ENCODE data around the gene TRMT61B. TPM values are rescaled to one million over a fixed set of nuclear protein-coding genes. Genes with fewer than 3 reads are reported as not detected.

Gene TRMT61B
- total and polyA plus RNA-seq, 8 donors: 2.3 to 24.4 (median 18.1) TPM

- no peaks in the 10 kb centered on the region for H3K9me3 ChIP-seq
- no peak overlapping the region for H3K27ac ChIP-seq
- H3K4me1 ChIP-seq: peaks cover 14 to 36% (median 31%) of the 10 kb centered on the region in 4 donors
- intact Hi-C loops (cut with DNase I; ENCODE audit: low total_unique reads): no loop called here
- 93 to 97% (median 96%) methylated on average over 21 of the region's 21 CpGs for WGBS, 5 donors
- no peak overlapping the region for H3K4me3 ChIP-seq
- no peaks in the 10 kb centered on the region for H3K36me3 ChIP-seq
- TF ChIP-seq POLR2AphosphoS5 (IDR thresholded peaks at IDR 0.05) (no peak), EP300 (IDR thresholded peaks at IDR 0.05) (no peak), CTCF (IDR thresholded peaks at IDR 0.05) (no peak), POLR2A (IDR thresholded peaks at IDR 0.05) (no peak)
- no peaks in the 10 kb centered on the region for H3K27me3 ChIP-seq
- DNase-seq: peak in 1 of 2 donors; percentile 5
Measured at GRCh38 chr2:28893488-28893887, 23.4 kb upstream of the TRMT61B start.

- no peaks in the 10 kb centered on the region for H3K9me3 ChIP-seq
- TF ChIP-seq POLR2A (IDR thresholded peaks at IDR 0.05) (no peak), CTCF (IDR thresholded peaks at IDR 0.05) (no peak), EP300 (IDR thresholded peaks at IDR 0.05) (no peak), POLR2AphosphoS5 (IDR thresholded peaks at IDR 0.05) (no peak)
- intact Hi-C loops (cut with DNase I; ENCODE audit: low total_unique reads): no loop called here
- WGBS, 5 donors: 87 to 95% (median 90%) methylated on average over 1 of the region's 1 CpG
- H3K27ac ChIP-seq: no peak overlapping the region
- peaks cover 0 to 32% (median 5%) of the 10 kb centered on the region in 3 donors for H3K27me3 ChIP-seq
- H3K4me3 ChIP-seq: no peak overlapping the region
- no peak for DNase-seq
- no peaks in the 10 kb centered on the region for H3K36me3 ChIP-seq
- H3K4me1 ChIP-seq: no peaks in the 10 kb centered on the region
Measured at GRCh38 chr2:28880193-28880592, 10.1 kb upstream of the TRMT61B start.

GRCh38 chr2:28871620-28872019 is 1.5 kb upstream of the TRMT61B start:
- intact Hi-C loops (cut with DNase I; ENCODE audit: low total_unique reads): no loop called here
- WGBS, 5 donors: 75 to 83% (median 78%) methylated on average over 2 to 3 of the region's 3 CpGs

GRCh38 chr2:28869494-28870145 is 489 bp downstream of the TRMT61B start:
- peaks cover 0 to 5% (median 0%) of the 10 kb centered on the region in 3 donors for H3K27me3 ChIP-seq
- peaks cover 25 to 58% (median 50%) of the 10 kb centered on the region in 4 donors for H3K4me1 ChIP-seq
- intact Hi-C loops (cut with DNase I; ENCODE audit: low total_unique reads): no loop called here
- H3K4me3 ChIP-seq: peak overlapping the region; percentile 62 to 100 (median 96)
- no peaks in the 10 kb centered on the region for H3K9me3 ChIP-seq
- no peak for DNase-seq
- WGBS, 5 donors: 0 to 1% (median 1%) methylated on average over 29 of the region's 29 CpGs
- peak overlapping the region; percentile 67 to 87 (median 85) for H3K27ac ChIP-seq
- no peak for TF ChIP-seq CTCF (IDR thresholded peaks at IDR 0.05)
- TF ChIP-seq POLR2A (IDR thresholded peaks at IDR 0.05): no peak
- TF ChIP-seq EP300 (IDR thresholded peaks at IDR 0.05): no peak
- TF ChIP-seq POLR2AphosphoS5 (IDR thresholded peaks at IDR 0.05): no peak
- H3K36me3 ChIP-seq: peaks cover 0 to 6% (median 5%) of the 10 kb centered on the region in 4 donors

More at GRCh38 chr2:28871620-28872019, 1.5 kb upstream of the TRMT61B start:
- no peak overlapping the region for H3K4me3 ChIP-seq
- DNase-seq: no peak
- no peak for TF ChIP-seq POLR2AphosphoS5 (IDR thresholded peaks at IDR 0.05)
- no peak for TF ChIP-seq CTCF (IDR thresholded peaks at IDR 0.05)
- no peak for TF ChIP-seq POLR2A (IDR thresholded peaks at IDR 0.05)
- no peaks in the 10 kb centered on the region for H3K9me3 ChIP-seq
- H3K36me3 ChIP-seq: no peaks in the 10 kb centered on the region
- peaks cover 0 to 16% (median 5%) of the 10 kb centered on the region in 3 donors for H3K27me3 ChIP-seq
- no peak overlapping the region for H3K27ac ChIP-seq
- peaks cover 25 to 40% (median 36%) of the 10 kb centered on the region in 4 donors for H3K4me1 ChIP-seq
